SU-DHL-6 (cell line): ENCODE results near the gene RFFL.

Experiments
- H2AFZ ChIP-seq: fragments of 200-600 bp; sonication (generic); 2 replicates; pipeline ENCODE4 v1.6.1; 2014; ENCODE audit warnings: low read depth, mild to moderate bottlenecking, moderate library complexity, mixed read lengths, antibody characterized with exemption, low read length; ENCODE audit not compliant: severe bottlenecking
- H3F3A ChIP-seq: fragments of 200-600 bp; shearing (Covaris generic); 2 replicates; pipeline ENCODE4 v1.6.0; 2016; ENCODE audit warnings: antibody characterized with exemption, mild to moderate bottlenecking; ENCODE audit not compliant: insufficient read depth
- H3K27ac ChIP-seq: fragments of 200-600 bp; sonication (generic); 2 replicates; pipeline ENCODE4 v1.5.1; 2016; ENCODE audit warnings: low read depth, mild to moderate bottlenecking, low read length, moderate library complexity, mixed read lengths
- H3K27me3 ChIP-seq: fragments of 200-600 bp; sonication (generic), shearing (Covaris generic); 2 replicates; pipeline ENCODE4 v1.6.0; 2014; ENCODE audit warnings: mild to moderate bottlenecking, low read length
- H3K36me3 ChIP-seq: fragments of 200-600 bp; sonication (generic); 2 replicates; pipeline ENCODE4 v1.6.1; 2014; ENCODE audit warnings: mild to moderate bottlenecking, low read length, mixed read lengths
- H3K4me2 ChIP-seq: fragments of 300-600, 200-600 bp; shearing (Covaris generic), sonication (generic); 2 replicates; pipeline ENCODE4 v1.6.0; 2014; ENCODE audit warnings: low read length, low read depth, mild to moderate bottlenecking; ENCODE audit not compliant: poor library complexity, severe bottlenecking
- H3K4me3 ChIP-seq: fragments of 200-600 bp; sonication (generic); 2 replicates; pipeline ENCODE4 v1.5.1; 2014; ENCODE audit warnings: antibody characterized with exemption, low read length, mild to moderate bottlenecking, mixed read lengths; ENCODE audit not compliant: insufficient read depth, poor library complexity, severe bottlenecking
- H3K79me2 ChIP-seq: fragments of 200-600 bp; sonication (generic); 2 replicates; pipeline ENCODE4 v1.6.1; 2014; ENCODE audit warnings: mild to moderate bottlenecking, low read length, moderate library complexity; ENCODE audit not compliant: insufficient read depth
- H3K9ac ChIP-seq: fragments of 200-600 bp; sonication (generic); 2 replicates; pipeline ENCODE4 v1.7.0; 2014; ENCODE audit warnings: mild to moderate bottlenecking, low read length
- H3K9me2 ChIP-seq: fragments of 200-600 bp; sonication (generic); replicated peaks from 2 replicates; pipeline ENCODE4 v1.6.1; 2014; ENCODE audit warnings: low read length; ENCODE audit not compliant: insufficient read depth
- H3K9me3 ChIP-seq: fragments of 200-600 bp; sonication (generic); 2 replicates; pipeline ENCODE4 v1.6.1; 2014; ENCODE audit warnings: low read length, mixed read lengths; ENCODE audit not compliant: insufficient read depth
- H4K20me1 ChIP-seq: fragments of 200-600 bp; sonication (generic); 2 replicates; pipeline ENCODE4 v1.6.1; 2014; ENCODE audit warnings: low read depth, mild to moderate bottlenecking, antibody characterized with exemption, low read length, moderate library complexity, mixed read lengths
- EZH2phosphoT487 ChIP-seq: fragments of 200-600 bp; sonication (generic), shearing (Covaris generic); conservative IDR thresholded peaks from 2 replicates; pipeline ENCODE4 v1.6.1; 2018; ENCODE audit warnings: mild to moderate bottlenecking, antibody characterized with exemption, low read length, moderate library complexity, mixed read lengths
- TF ChIP-seq, protein P1 (sequence below): fragments of 200-600 bp; sonication (generic); IDR thresholded peaks from one replicate; pipeline ENCODE4 v1.5.1; 2017; ENCODE audit warnings: antibody characterized with exemption, mild to moderate bottlenecking, low read length, moderate library complexity; ENCODE audit not compliant: insufficient read depth, poor library complexity, severe bottlenecking

The RFFL gene

DNA sequence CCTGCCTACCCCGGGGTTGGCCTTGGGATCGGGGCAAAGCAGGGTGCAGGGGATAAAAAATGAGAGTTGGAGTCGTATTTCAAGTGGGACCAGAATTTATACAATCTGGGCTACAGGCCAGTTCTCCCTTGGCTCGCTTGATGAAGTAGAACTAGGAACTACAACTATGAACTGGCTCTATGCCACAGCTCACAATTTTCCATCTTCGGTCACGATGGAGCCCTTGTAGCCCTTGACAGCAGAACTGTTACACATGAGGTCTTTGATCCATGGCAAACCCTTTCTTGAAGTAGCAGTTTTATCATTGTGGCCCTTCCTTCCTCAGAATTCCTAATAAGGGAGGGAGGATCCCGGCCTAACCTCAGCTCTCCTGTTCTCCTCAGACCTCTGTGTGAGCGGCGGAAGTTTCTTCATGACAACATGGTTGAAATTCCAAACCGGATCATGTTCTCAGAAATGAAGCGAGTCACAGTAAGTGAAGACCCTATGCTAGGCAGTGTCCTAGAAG, 66.1 kb downstream of the RFFL start:
- Histone ChIP-seq H3K4me3 (no peak overlapping the region), H3K4me2 (no peak overlapping the region), H3K36me3 (no peaks in the 10 kb centered on the region), H3K9ac (no peak overlapping the region), H2AFZ (no peak overlapping the region), H3K79me2 (no peaks in the 10 kb centered on the region), H4K20me1 (no peaks in the 10 kb centered on the region), H3F3A (no peaks in the 10 kb centered on the region), H3K9me2 (no peaks in the 10 kb centered on the region), H3K9me3 (no peaks in the 10 kb centered on the region), H3K27ac (no peak overlapping the region), H3K27me3 (no peaks in the 10 kb centered on the region)
- no peak for TF ChIP-seq EZH2phosphoT487
- TF ChIP-seq, protein P1, sequence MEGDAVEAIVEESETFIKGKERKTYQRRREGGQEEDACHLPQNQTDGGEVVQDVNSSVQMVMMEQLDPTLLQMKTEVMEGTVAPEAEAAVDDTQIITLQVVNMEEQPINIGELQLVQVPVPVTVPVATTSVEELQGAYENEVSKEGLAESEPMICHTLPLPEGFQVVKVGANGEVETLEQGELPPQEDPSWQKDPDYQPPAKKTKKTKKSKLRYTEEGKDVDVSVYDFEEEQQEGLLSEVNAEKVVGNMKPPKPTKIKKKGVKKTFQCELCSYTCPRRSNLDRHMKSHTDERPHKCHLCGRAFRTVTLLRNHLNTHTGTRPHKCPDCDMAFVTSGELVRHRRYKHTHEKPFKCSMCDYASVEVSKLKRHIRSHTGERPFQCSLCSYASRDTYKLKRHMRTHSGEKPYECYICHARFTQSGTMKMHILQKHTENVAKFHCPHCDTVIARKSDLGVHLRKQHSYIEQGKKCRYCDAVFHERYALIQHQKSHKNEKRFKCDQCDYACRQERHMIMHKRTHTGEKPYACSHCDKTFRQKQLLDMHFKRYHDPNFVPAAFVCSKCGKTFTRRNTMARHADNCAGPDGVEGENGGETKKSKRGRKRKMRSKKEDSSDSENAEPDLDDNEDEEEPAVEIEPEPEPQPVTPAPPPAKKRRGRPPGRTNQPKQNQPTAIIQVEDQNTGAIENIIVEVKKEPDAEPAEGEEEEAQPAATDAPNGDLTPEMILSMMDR, result no peak

DNA sequence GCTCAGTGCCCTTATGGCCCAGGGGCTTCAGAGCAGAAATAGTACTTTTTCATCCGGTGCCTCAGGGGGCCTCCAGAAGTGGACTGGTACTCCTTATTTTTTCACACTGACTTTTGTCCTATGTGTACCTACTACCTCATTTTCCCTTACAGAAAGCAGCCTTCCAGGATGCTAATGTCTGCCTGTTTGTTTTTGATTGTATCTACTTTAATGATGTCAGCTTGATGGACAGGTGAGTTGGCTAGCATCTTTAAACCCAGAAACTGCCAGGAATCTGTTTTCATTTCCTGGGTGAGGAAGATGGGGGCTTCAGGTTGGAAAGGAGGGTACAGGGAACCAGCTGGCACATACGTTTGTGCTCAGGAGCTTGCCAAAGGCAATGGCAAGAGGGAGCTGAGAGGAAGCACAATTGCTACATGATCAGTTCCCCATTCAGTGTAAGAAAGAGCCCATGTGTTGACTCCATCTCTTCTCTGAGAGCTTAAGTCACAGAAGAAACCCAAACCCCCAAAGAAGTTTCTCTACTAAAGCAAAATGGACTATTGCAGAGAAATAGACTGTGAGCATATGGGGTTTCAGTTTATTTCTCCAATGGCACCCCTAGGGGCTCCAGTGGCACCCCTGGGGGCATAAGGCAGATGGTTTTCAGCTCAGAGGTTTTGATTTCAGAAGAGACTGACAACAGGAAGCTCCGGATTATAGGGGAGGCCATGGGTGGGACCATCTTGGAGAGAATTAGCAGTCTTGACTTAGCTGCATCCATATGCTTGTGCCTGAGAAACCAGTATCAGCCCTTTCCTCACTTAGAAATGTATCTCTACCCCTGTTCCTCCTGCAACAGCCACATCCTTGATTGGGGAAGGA, 66.9 kb downstream of the RFFL start:
- Histone ChIP-seq H3K36me3 (no peaks in the 10 kb centered on the region), H3K27me3 (no peaks in the 10 kb centered on the region), H3K4me3 (no peak overlapping the region), H2AFZ (no peak overlapping the region), H3K9ac (no peak overlapping the region), H3K79me2 (no peaks in the 10 kb centered on the region), H3K4me2 (no peak overlapping the region), H3K9me3 (no peaks in the 10 kb centered on the region), H4K20me1 (no peaks in the 10 kb centered on the region), H3F3A (no peaks in the 10 kb centered on the region), H3K9me2 (no peaks in the 10 kb centered on the region), H3K27ac (no peak overlapping the region)
- TF ChIP-seq, protein P1, result no peak
- no peak for TF ChIP-seq EZH2phosphoT487

DNA sequence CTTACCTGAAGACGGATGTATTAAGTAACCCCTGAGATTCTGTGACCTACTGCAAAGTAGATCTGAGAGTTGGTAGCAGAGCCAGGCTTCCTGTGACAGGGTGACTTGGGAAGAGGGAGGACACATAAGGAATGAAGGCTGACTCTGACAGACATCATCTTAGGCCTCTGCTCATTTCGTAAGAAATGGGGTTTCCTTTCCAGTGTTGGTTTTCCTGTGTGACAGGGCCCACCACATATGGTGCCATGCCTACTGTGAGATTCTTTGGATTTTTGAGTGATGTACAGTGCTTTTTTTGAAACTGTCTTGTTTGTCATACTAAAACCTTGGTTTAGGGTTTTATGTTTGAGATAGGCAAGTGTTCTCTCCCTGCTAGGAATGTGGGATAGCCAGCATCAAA, 70.5 kb downstream of the RFFL start:
- Histone ChIP-seq H3K9me3 (no peaks in the 10 kb centered on the region), H2AFZ (no peak overlapping the region), H4K20me1 (no peaks in the 10 kb centered on the region), H3K9me2 (no peaks in the 10 kb centered on the region), H3K9ac (no peak overlapping the region), H3K27me3 (no peaks in the 10 kb centered on the region), H3K79me2 (no peaks in the 10 kb centered on the region), H3F3A (no peaks in the 10 kb centered on the region), H3K36me3 (no peaks in the 10 kb centered on the region; the same call in 1 of the 2 replicates), H3K4me3 (no peak overlapping the region), H3K4me2 (no peak overlapping the region), H3K27ac (no peak overlapping the region)
- TF ChIP-seq, protein P1, result no peak
- no peak for TF ChIP-seq EZH2phosphoT487
